ENCODE results near the gene GALNT17.

DNA sequence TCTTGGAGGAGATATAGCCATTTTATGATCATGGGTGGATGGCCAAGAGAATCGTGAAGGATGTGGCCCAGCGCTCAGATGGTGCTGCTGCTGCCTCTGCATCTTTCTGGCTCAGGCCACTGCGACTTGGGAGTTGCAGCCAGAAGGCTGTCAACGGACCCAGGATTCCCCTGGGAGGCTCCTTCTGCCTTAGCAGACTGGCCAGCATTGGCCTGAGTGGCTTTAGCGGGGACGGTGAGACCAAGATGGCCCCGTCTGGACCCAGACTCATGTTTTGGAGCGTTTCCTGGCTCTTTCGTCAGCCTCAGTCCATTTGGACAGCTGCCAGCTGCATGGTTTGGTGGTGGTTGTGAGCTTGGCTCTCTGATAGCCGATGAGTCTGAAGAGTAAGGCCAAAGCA, 97.2 kb downstream of the GALNT17 start:
- TF ChIP-seq POLR2AphosphoS5 (IDR thresholded peaks at IDR 0.05; ENCODE audit: low read depth, low read length) (no peak), TAF1 (IDR thresholded peaks at IDR 0.05; ENCODE audit: low read depth, low read length) (no peak), POLR2A (IDR thresholded peaks at IDR 0.05; ENCODE audit: low read depth, low read length) (no peak), SPI1 (IDR thresholded peaks at IDR 0.05; ENCODE audit: low read depth, low read length) (no peak)
